HG03575 (cell line): ENCODE measurements around the gene OSBPL2.

ENCODE experiments used
- ATAC-seq: cut with Tn5 transposase; IDR thresholded peaks from one replicate; pipeline ENCODE4 v1.9.1; 2021; ENCODE audit not compliant: unreplicated experiment, insufficient number of reproducible peaks, low FRiP score; ENCODE audit errors: extremely low read depth

OSBPL2 gene

DNA sequence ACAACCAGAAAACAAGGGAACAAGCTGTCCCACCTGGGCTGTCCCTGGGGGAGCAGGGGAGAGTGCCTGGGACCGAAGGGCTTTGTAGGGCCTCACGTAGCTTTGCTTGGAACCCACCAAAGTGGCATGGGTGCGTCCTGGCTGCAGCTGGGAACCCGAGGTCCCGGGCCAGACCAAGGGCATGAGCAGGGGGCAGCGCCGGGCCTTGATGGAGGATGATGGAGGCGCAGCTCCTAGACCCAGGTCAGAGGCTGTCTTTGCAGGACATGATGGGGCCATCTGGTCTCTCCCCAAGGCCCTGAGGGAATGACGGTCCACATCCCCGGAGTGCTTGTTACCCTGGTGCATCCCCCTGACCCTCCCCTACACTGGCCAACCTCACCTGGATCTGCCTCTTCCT, 7.6 kb upstream of the OSBPL2 start:
- no peak for ATAC-seq

DNA sequence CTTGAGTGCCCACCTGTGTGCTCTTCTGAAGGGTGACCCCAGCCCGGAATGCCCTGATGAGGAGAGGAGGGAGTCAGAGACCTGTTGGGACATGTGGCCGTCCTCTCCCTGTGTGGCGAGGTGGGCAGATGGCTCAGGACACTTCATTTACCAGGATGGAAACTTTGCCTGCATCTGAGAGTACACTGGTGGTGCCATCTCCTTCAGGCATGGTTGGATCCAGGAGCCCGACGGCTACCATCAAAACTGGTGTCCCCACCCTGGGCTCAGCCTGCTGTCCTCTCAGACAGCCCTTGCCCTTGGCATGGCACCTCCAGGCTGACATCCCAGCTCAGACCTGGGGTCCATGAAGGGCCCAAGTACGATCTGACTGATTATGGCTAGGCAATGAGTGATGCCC, 7.0 kb upstream of the OSBPL2 start:
- no peak for ATAC-seq

DNA sequence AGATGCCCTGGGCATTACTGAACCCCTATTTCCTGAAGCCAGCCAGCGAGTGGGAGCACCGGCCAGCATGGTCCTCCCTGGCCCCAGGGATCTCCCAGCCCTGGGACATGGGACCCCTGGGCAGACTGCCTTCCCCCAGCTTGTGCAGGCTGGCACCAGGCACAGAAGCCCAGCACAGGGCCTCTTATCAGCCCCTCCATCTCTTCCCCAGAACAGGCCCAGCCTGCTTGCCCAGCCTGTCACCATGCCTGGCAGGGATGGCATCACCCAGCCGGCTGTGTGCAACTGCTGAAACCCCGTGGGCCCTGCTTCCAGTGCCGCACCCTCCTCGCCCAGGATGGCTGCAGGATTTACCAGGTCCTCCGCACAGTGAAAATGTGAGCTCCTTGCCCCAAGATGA, 6.1 kb upstream of the OSBPL2 start:
- no peak for ATAC-seq

DNA sequence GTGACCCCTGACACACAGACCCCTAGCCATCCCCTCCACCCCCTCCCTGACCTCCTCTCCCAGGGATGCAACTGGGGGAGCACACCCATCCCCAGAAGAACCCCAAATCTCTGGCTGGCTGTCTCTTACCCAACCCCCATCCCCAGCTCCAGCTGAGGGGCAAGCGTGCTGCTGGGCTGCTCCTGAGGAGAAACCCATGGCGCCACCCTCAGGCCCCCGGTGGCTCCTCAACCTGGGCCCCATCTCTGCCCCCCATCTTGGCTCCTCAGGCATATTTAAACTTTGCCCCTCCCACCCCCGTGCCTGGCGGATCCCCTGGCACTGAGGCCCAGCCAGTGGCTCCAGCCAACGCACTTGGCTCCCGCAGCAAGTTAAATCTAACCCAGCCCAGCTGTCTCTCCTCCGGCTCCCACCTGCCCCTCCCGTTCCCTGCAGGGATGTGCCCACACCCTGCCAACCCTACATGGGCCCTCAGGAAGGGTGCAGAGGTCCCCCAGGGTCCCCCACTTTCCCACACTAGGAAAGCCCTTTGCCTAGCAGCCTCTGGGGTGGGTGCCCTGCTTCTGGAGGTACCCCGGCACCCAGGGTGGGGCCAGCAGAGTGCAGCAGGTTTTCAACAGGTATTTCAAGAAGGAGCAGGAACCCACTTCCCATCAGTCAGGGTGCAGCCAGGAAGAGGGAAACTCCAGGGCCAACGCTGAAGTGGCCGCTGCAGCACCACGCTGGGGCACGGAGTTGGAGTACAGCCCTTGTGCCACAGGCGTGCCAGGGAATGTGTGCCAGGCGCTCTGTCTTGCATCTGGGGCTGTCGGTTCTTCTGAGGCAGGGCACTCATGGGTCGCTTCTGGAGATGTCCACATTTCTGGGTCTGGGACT, 5.3 kb upstream of the OSBPL2 start:
- ATAC-seq = no peak

DNA sequence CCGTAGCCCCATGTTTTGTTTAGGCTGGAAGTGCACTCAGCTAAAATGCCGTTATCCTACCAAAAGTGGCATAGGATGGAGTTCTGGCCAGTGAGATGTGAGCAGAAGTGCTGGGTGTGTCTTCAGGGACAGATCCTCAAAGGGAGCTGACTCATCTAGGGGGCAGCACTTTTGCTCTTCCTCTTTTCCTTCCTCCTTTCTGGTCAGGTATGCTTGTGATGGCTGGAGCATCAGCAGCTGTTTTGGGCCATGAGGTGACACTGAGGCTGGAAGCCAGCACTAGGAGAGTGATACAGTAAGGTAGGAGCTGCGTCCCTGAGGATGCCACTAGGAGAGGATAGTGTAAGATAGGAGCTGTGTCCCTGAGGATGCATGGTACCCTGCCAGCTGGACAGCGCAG, 4.6 kb upstream of the OSBPL2 start:
- ATAC-seq = no peak

DNA sequence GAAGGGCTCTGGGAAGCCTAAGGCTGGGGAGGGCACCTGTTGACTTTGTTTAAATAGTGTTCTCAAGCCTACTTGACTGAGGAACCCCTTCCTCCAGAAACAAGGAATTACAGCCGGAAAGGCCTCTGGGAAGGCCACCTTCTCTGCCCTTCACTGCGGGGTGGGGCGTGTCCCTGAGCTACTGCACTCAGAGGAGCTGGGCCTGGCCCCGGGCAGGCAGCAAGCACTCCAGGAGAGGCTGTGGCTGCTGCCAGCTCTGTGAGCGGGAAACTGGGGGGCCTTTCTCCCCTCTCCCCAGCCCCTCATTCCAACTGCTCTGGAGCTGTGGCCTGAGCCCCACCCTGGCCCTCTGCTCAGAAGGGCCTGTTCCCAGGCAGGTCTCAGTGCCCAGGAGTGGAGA, 4.0 kb upstream of the OSBPL2 start:
- no peak for ATAC-seq

DNA sequence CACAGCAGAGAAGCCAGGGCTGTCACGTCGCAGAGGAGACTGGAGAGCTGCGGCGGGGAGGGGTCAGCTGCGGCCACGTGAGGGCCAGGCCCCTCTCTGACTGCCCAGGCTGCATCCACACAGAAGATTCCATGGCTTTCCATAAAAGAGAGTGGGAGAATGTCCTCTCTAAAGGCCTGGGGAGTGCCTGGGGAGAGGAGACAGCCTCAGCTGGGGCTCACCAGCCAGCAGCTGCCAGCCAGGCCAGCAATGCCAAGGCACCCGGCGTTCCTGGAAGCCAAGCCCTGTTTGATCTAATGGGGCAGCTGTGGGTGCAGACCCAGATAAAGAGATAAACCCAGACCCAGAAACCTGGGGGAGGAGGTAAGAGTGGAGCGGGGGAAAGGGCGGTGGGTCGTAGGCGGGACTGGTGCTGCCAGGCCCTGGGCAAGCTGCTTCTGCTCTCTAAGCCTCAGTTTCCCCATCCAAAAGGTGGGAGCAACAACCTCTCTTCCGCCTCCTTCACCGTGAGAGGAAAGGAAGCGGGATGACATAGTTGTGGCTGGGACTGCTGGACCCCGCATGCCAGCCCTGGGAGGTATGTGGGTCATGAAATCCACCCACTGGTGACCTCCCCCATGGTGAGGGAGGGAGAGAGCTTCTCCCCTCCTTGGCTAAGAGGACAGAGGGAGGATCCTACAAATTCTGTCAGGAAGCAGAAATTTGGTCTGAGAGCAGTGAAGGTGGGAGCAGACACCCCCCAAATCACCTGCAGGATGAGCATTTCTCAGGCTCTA, 3.1 kb upstream of the OSBPL2 start:
- ATAC-seq = no peak

DNA sequence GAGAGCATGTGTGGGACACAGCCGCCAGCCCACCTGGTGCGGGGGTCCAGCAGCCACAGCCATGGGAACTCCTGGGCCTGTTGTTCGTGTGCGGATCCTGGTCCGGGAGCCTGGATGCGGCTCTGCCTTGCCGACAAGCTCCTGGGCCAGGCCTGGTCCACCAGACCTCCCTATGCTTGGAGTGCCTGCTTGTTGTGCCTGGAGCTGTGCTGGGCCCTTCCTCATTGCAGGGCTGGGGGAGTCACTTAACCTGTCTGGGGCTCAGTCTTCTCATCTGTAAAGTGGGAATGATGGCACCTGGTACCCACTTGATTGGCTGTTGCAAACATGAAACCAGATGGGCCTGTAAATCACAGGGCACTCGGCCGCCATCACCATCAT, 2.6 kb upstream of the OSBPL2 start:
- ATAC-seq = no peak

DNA sequence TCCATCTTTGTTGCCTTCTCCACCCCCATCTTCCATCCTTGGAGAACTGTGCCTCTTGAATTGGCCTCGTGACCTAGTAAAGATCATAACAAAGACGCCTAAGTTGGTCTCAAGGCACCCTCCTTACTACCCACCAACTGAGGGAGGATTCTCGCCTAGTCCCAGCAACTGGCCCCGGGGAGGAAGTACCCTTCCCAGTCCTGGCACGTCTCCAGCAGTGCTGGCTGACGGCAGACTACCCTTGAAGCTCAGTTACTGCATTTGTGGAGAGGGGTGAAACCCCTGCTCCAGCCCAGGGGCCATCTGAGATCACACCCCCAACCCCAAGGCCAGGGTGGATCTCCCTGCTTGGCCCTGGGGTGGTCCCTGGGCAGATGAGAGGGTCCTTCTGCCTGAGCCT, 2.1 kb upstream of the OSBPL2 start:
- ATAC-seq = no peak

DNA sequence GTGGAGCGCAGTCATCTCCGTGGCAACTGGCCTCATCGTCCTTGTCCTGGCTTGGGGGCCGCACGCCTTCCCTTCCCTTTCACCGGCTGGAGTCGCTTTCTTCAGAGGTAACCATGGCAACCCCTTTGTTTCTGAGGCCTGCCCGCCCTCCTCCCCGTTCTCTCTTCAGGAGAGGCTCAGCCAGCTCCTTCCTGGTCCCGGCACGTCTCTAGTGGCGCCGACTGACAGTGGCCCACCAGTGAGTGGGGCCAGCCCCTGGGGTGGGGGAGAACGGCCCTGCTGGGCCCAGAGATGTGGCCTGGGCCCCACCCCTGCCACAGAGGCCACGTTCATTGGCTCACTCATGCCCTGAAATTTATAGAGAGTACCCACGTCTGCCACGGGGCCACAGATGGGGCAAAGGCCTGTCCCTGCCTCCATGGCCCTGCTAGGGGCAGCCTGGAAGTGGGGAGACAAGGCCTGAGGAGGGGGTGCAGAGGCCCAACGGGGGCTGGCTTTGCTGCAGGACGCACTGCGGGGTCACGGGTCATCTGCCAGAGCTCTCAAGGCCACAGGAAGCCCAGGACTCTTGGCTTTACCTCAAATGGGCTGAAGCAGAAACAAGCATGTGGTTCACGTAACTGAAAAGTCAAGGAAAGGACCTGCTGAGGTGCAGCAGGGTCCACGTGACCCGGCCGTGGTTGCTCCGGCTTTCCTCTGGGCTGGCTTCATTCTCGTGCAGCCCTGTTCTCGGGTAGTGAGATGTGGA, 1.4 kb upstream of the OSBPL2 start:
- no peak for ATAC-seq

DNA sequence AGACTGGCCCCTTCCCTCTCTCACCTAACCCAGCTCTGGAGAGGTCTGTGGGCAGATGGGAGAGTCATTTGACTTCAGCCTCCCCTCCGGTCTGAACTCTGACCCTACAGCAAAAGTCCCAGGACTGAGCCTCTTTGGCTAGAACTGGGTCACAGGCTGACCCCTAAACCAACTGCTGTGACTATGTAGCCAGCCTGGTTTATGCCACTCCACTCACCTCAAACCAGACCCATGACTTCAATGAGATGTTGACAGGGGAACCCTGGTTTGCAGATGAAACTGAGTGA, 864 bp upstream of the OSBPL2 start:
- no peak for ATAC-seq

DNA sequence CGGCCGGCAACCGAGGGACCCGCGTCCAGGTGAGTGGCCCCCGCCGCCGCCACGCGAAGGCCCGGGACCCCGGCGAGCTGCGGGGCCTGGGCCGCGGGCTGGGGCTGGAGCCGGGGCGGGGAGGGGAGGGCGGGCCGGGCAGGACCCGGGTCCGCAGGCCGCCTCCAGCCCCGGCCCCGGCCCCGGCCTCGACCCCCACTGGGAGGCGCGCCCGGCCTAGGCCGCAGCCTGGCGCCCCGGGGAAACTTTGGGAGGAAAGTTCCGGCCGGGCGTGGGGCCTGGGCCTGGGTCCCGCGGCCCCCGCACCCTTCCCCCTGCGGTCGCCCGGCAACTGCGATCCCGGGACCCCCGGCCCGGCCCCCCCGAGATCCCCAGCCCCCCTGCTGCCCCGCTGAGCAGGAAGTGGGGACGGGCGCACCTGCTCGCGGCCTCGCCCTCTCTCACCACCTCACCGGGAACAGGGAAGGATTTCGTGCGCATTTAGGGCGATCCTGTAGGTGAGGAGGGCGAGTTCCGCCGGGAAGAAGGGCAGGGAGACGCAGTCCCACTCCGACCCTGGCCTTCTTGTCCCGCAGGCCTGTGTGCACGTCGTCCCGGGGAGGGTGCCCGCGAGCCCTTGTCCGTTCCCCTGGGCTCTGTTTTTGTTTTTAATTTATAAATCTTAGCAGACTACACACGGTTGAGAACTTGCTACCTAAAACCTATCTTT, 402 bp downstream of the OSBPL2 start:
- no peak for ATAC-seq

DNA sequence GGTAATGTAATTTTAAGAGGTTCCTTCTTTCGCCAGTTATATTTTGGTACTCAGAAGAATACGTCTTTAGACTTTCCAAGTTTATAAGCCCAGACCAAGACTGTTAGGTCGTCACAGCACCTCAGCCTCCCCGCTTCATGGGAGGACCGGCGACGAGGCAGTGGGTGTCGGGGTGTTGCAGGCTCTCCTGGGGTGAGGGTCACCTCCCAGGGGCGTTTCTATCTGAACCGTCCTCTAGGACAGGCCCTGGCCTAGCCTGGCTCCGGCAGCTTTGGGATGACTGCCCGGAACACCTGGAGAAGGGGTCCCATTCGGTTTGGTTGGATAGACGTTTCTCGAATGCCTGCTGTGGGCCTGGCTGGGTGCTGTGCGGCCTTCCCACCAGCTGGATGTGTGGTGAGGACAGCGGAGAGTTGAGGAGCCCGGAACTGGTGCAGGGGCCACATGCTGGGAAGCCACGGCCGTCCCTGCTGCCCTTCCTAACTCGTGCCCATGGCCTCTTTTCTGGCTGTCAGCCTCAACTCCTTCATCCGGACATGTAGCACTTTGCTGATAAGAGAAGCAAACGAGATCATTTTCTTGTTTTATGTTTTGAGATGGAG, 1.1 kb downstream of the OSBPL2 start:
- ATAC-seq = no peak

DNA sequence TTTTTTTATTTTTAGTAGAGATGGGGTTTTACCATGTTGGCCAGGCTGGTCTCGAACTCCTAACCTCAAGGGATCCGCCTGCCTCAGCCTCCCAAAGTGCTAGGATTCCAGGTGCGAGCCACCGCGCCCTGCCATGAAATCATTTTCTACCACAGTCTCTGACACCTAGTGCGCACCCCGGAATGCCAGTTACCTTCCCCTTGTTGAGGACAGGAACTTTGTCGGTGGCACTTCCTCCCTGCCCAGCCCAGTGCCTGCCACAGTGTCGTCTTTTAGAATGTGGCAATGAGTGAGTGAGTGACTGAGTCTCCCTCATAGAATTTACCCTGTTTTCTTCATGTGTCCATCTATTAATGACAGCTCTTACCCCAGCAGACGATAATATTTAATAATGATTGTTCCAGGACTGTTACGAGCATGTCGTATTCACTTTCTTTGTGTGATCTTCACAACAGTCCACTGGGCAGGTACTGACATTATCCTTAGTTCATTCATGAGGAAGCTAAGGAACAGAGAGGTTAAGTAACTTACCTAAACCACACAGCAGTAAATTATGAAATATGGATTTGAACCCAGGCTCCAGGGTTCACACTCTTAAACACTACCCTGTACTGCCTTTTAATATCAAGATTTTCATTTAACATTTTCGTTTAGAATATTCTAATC, 1.8 kb downstream of the OSBPL2 start:
- no peak for ATAC-seq

DNA sequence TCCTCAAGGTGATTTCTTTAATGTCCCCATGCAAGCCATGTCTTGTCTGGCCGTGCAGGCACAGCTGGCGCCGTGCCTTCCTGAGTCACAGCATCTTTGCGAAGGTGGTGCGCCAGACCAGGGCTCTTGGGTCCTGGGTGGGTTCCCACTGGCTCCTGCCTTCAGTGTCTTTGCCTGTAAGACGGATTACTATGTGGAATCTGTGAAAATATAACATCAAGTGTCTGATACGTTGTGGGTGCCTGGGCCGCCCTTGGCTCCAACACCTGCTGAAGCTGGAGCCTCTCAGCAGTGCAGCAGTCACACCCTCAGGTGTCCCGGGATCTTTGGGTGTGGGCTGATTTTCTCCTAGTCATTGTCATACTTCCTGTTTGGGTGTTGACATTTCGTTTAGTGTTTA, 3.2 kb downstream of the OSBPL2 start:
- ATAC-seq = no peak

DNA sequence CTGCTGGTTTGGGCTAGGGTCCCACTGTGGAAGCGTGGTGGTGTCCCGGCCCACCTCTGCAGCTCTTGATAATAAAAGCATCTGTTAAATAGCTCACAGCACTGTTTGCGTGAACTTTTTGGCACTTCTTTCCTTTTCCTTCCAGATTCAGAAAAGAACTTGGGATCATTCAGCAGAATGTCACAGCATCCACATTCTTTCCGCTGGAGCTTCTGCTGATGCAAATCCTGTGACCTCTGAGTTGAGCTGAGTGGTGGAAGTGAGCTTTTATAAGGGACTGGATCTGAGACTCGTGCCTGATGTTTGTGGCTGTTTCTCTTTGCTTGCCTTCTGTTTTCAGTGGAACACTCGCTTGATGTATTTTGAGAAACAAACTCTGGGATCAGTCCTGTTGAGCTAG, 3.9 kb downstream of the OSBPL2 start:
- ATAC-seq = no peak

DNA sequence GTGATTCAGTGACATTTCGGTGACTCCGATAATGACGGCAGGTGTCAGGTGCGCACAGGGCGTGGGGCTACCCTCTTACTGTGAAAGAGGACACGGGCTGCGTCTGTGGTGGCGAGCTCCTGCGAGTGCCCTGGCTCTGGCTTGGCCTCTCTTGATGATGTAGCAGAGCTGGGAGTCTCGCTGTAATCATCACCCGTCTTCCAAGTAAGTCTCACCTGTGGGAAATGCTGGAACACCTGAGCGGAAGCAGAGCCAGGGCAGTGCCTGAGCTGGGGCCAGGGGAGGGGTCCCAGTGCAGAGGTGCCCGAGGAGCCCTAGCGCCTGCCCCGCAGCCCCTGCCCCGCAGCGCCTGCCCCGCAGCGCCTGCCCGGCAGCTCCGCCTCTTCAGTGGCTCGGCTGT, 4.8 kb downstream of the OSBPL2 start:
- no peak for ATAC-seq

DNA sequence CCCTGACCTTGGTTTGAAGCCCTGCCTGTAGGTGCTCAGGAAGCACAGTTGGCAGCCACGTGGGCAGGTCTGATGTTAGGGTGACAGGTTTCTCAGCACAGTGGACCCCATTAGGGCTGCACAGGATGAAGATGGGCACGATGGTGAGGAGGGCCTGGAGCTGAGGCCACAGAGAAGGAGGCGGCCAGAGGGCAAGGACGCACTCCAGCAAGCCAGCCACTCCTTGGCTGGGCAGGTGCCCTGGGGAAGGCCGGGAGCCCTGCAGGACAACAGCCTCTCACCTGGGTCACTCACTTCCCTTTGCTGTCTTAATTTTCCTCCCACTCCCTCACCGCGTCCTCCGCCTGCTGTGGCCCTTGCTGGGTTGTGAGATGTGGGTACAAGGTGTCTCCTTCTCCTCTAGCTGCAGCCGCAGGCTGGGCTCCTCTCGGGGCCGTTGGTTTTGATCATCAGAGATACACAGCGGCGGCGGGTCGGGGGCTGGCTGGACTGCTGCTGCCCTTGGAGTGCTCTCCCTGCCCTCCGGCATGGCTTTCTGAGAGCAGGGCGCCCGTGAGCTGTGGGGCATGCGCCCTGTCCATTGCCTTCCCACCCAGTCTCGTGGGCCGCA, 5.7 kb downstream of the OSBPL2 start:
- no peak for ATAC-seq
